Measurements from ENCODE around the gene PPP1R9A.

DNA sequence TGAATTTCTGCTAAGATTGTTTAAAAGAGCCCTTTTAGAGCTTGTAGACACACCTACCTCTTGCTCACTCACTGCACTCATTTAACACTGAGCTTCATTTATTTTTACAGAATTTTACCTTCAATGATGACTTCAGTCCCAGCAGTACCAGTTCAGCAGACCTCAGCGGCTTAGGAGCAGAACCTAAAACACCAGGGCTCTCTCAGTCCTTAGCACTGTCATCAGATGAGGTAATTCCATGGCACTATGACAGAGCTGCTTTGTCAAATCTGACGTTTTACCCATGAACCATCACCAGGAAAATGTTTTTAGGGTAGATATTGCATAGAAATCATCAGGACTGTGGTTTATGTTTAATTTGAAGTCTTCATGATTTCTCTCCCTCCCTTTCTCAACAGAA, 378.7 kb downstream of the PPP1R9A start:
- no peak for TF ChIP-seq CSDC2 (CRISPR knock-in tag; IDR thresholded peaks at IDR 0.05)
- no peak for TF ChIP-seq ESRRG (CRISPR knock-in tag; IDR thresholded peaks at IDR 0.05)
- no peak for TF ChIP-seq SNAI2 (CRISPR knock-in tag; IDR thresholded peaks at IDR 0.05)
- TF ChIP-seq ZNF565 (CRISPR knock-in tag; conservative IDR thresholded peaks at IDR 0.05; ENCODE audit: low read depth), result no peak
- TF ChIP-seq, protein P1, sequence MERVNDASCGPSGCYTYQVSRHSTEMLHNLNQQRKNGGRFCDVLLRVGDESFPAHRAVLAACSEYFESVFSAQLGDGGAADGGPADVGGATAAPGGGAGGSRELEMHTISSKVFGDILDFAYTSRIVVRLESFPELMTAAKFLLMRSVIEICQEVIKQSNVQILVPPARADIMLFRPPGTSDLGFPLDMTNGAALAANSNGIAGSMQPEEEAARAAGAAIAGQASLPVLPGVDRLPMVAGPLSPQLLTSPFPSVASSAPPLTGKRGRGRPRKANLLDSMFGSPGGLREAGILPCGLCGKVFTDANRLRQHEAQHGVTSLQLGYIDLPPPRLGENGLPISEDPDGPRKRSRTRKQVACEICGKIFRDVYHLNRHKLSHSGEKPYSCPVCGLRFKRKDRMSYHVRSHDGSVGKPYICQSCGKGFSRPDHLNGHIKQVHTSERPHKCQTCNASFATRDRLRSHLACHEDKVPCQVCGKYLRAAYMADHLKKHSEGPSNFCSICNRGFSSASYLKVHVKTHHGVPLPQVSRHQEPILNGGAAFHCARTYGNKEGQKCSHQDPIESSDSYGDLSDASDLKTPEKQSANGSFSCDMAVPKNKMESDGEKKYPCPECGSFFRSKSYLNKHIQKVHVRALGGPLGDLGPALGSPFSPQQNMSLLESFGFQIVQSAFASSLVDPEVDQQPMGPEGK (CRISPR knock-in tag; IDR thresholded peaks at IDR 0.05; ENCODE audit: borderline replicate concordance), result no peak

All from SK-N-SH treated with all-trans-retinoic acid at 6 μM for 48 hours (cell line).